Measurements from ENCODE around the gene ADAMTS17.

DNA sequence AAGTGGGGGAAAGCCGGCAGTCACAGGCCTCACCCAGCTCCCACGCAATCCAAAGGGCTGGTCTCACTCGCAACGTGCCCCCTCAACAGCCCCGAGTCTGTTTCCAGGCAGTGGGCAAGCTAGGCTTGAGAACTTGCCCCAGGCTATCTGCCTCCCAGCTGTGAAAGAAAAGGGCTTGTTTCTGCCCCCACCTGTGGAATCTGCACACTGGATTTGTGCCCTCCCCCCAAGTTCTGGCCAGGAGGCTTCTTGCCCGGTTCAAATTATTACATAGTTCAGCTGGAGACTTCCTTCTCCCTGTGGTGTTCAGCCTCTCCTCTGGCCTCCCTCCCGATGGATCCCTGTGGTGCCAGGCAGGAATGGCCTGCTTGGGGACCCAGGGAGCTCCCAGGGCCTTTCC, 324.6 kb downstream of the ADAMTS17 start:
- TF ChIP-seq, protein P1, sequence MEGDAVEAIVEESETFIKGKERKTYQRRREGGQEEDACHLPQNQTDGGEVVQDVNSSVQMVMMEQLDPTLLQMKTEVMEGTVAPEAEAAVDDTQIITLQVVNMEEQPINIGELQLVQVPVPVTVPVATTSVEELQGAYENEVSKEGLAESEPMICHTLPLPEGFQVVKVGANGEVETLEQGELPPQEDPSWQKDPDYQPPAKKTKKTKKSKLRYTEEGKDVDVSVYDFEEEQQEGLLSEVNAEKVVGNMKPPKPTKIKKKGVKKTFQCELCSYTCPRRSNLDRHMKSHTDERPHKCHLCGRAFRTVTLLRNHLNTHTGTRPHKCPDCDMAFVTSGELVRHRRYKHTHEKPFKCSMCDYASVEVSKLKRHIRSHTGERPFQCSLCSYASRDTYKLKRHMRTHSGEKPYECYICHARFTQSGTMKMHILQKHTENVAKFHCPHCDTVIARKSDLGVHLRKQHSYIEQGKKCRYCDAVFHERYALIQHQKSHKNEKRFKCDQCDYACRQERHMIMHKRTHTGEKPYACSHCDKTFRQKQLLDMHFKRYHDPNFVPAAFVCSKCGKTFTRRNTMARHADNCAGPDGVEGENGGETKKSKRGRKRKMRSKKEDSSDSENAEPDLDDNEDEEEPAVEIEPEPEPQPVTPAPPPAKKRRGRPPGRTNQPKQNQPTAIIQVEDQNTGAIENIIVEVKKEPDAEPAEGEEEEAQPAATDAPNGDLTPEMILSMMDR (IDR thresholded peaks at IDR 0.05; ENCODE audit: low read depth, low read length, poor library complexity, severe bottlenecking): no peak
- TF ChIP-seq EZH2phosphoT487 (IDR thresholded peaks at IDR 0.05; ENCODE audit: borderline replicate concordance, low read length): no peak

Measured in DOHH2 (cell line).